Astrocyte of the cerebellum (primary cell): ENCODE data around the gene URM1.

Source experiments
- DNase-seq: peaks from one replicate; pipeline ENCODE4 v3.0.0-alpha.2; 2011; ENCODE audit warnings: low read depth
- H3K4me3 ChIP-seq: 2 replicates; pipeline ENCODE4 v1.5.1; 2011; ENCODE audit warnings: mild to moderate bottlenecking, low read depth, low read length, moderate library complexity
- in situ Hi-C: cut with HindIII; loops from 2 replicates; pipeline ENCODE4 v1.10.0; 2017; ENCODE audit warnings: low sequenced_read_pairs
- TF ChIP-seq, protein P1 (sequence below): IDR thresholded peaks from 2 replicates; pipeline ENCODE4 v1.5.1; 2012; ENCODE audit warnings: low read length, low read depth, moderate library complexity, mild to moderate bottlenecking; ENCODE audit errors: missing control alignments

URM1 gene

DNA sequence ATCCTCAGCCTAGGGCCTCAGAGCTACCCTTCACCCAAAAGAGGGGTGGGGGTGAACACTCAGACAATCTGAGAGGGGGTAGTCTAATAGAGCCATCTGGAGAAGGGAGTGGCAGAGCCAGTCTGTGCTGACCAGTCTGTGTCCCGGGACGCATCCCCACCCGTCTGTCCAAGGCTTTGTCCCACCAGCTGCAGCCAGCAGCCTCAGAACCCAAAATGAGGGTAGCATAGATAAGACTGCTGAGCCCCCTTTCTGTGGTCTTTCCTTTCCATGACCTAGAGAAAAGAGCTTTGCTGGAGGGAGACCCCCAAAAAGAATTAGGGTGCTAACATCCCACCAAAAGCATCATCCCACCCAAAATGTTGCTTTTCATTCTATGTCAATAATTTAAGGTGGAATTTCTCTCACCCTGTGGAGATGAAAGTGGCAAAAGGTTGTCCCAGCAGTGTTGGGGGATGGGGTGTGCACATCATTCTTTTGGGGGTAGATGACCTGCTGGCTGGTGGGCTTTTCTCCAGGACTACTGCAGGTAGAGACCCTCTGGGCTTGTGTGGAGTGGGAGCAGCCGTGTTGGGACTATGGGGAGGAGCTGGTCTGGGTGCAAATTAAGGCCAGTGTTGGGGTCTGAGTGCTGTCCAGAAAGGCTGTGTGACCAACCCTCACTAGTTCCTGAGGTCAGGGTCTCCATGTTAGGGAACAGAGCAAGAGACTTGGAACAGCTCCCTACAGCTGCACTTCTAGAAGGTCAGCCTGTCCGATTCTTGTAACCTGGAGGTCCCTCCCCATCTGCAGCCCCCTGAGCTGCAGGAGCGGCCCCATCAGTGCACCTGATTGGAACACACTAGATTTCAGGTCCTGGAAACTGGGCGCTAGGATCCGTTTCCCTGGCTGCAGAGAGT lies 19.9 kb downstream of the URM1 start:
- TF ChIP-seq, protein P1, sequence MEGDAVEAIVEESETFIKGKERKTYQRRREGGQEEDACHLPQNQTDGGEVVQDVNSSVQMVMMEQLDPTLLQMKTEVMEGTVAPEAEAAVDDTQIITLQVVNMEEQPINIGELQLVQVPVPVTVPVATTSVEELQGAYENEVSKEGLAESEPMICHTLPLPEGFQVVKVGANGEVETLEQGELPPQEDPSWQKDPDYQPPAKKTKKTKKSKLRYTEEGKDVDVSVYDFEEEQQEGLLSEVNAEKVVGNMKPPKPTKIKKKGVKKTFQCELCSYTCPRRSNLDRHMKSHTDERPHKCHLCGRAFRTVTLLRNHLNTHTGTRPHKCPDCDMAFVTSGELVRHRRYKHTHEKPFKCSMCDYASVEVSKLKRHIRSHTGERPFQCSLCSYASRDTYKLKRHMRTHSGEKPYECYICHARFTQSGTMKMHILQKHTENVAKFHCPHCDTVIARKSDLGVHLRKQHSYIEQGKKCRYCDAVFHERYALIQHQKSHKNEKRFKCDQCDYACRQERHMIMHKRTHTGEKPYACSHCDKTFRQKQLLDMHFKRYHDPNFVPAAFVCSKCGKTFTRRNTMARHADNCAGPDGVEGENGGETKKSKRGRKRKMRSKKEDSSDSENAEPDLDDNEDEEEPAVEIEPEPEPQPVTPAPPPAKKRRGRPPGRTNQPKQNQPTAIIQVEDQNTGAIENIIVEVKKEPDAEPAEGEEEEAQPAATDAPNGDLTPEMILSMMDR, result no peak
- H3K4me3 ChIP-seq, result no peak overlapping the region
- no peak for DNase-seq
- in situ Hi-C loops, result no loop called here

DNA sequence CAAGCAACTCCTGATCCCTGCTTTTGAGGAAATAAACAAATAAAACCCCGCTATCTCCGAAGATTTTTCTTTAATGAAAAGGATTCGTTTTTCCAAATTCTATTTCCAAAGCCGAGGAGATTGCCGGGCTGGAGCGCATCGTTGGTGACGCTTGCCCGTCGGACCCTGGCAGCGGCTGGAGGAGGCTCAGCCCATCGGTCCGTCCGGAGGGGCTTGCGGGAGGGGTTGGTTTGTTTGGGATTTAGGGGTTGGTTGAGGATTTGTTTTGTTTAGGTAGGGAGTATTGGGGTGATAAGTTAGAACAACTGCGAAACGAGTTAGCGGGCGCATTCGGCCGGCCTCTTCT lies 20.8 kb downstream of the URM1 start:
- TF ChIP-seq, protein P1, result no peak
- DNase-seq, result no peak
- in situ Hi-C loops, result no loop called here
- H3K4me3 ChIP-seq, result no peak overlapping the region

DNA sequence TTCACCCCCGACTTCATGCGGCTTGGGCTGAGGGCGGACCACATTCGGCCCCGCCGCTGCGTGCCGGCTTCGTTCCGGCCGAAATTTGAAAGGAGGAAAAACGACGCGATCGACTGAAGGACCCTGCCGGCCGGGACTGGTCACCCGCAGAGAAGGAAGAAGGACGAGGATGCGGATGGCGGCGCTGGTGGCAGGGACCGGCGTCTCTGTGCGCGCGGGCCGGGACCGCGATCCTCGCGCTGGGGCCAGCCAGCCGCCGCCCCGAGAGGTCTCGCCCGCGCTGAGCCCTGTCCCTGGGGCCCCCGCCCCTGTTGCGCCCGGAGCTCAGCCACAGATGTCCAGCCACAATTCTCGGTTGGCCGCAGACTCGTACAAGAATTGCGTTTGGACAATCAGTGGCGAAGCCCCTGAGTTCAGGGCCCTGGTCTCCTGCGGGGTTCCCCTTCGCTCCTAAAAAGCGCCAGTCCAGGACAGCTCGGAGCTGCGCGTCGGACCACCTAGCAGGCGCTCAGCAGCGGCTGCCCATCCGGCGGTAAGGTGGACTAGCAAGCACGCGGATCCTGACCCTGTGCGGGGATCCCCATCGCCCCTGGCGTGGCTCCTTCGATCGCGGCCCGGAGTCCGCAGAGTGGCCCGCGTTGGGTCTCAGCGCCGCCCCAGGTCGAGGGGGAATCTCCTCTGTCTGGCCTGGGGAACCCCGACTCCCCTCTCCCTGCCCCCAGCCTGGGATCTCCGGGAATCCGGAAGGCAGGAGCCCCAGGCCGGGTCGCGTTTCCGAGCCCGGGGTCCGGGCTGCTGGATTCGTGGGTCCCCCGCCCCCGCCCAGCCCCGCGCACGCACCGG lies 21.3 kb downstream of the URM1 start:
- H3K4me3 ChIP-seq, result no peak overlapping the region
- TF ChIP-seq, protein P1, result no peak
- no peak for DNase-seq

DNA sequence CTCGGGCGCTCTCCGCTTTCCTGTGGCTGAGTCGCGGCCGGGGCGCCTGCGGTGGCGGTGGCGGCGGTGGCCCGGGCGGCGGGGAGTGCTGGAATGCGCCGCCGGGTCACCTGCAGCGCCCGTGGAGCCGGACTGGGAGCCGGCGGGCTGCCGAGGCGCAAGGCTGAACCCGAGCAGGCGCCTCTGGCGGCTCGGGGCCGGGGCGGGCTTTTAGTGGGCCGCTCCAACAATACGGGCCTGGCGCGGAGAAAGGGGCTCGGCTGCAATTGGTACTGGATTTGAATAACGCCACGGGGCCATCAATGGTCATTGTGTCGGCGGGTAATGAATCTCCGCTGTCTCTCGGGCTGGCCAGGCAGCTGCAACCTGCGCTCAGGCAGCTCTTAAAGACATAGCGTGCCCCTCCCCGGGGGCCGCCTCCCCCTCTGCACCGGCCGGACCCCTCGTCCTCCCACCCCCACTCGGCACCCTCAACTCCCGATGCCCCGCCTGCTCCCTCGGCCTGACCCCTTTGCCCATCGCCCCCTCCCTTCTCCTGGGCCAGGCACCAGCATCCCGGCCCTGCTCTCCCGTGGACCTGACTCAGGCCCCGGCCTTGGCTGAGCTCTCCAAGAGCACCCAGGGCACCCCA lies 22.1 kb downstream of the URM1 start:
- in situ Hi-C loops, result no loop called here
- H3K4me3 ChIP-seq, result no peak overlapping the region
- TF ChIP-seq, protein P1, result no peak
- no peak for DNase-seq

More for the DNA sequence above, 21.3 kb downstream of the URM1 start:
- in situ Hi-C loops, result no loop called here

DNA sequence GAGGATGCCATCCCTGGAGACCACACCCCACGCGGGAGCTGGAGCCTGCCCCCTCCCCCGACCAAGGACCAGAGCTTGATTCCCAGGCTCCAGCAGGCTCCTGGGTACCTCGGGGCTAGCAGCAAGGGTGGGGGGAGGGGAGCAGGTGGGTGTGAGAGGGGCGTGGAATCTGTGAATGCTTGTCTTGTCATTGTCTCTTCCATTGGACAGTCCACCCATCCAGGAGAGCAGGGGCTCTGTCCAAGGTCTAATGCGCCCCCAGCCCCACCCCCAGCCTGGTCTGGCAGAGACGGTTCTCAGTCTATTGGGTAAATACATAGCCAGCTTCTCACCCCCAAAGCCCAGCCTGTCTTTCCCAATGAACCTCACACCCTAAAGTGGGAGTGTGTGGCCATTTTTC lies 22.8 kb downstream of the URM1 start:
- TF ChIP-seq, protein P1, result no peak
- in situ Hi-C loops, result no loop called here
- H3K4me3 ChIP-seq, result no peak overlapping the region
- DNase-seq, result no peak
